Activated CD4-positive, alpha-beta T cell treated with anti-CD3 and anti-CD28 coated beads for 36 hours (primary cell): Measurements from ENCODE around the gene AMPD3. TPM values are rescaled to one million over a fixed set of nuclear protein-coding genes. Genes with fewer than 3 reads are reported as not detected.

Experiments
- ATAC-seq: fragments of 200-7000 bp; cut with Tn5 transposase; one replicate; pipeline ENCODE4 v1.10.0; 2021; ENCODE audit warnings: mild to moderate bottlenecking, moderate library complexity
- CTCF ChIA-PET: fragments of 350-600 bp; sonication (Branson Sonifier 250); formaldehyde crosslinking; loops from one replicate; lab custom pipeline; 2021; ENCODE audit warnings: antibody characterized with exemption; lab: Charles Lee
- POLR2A ChIA-PET: fragments of 350-600 bp; sonication (Branson Sonifier 250); formaldehyde crosslinking; loops from one replicate; lab custom pipeline; 2021; ENCODE audit warnings: antibody characterized with exemption, inconsistent platforms; lab: Charles Lee
- DNase-seq: peaks from one replicate; pipeline ENCODE4 v3.0.0-alpha.2; 2020
- H3K27ac Mint-ChIP-seq: one replicate; pipeline ENCODE4 v1.8.0; 2021; ENCODE audit warnings: mixed read lengths
- H3K27me3 Mint-ChIP-seq: one replicate; pipeline ENCODE4 v1.8.0; 2021; ENCODE audit warnings: mixed read lengths
- H3K36me3 Mint-ChIP-seq: one replicate; pipeline ENCODE4 v1.8.0; 2021; ENCODE audit warnings: low read depth, mixed read lengths
- H3K4me1 Mint-ChIP-seq: one replicate; pipeline ENCODE4 v1.8.0; 2021; ENCODE audit warnings: mixed read lengths
- H3K4me3 Mint-ChIP-seq: one replicate; pipeline ENCODE4 v1.8.0; 2021; ENCODE audit warnings: mild to moderate bottlenecking, moderate library complexity, mixed read lengths
- H3K9me3 Mint-ChIP-seq: one replicate; pipeline ENCODE4 v1.8.0; 2021; ENCODE audit warnings: low read depth, mixed read lengths
- intact Hi-C, 2 experiments: fragments of 100-400 bp; cut with DNase I in 1 of 2; cut with micrococcal nuclease in 1 of 2; formaldehyde crosslinking; loops; one replicate each; pipeline versions ENCODE4 v1.14.2 to v1.15.1; 2022 to 2024; cut with DNase I, micrococcal nuclease
- total RNA-seq, 2 experiments: library from RNA; stranded (reverse); gene quantifications; one replicate each; pipeline ENCODE4 v1.2.3, GENCODE V29; 2021

AMPD3 gene
- total RNA-seq, 2 experiments from 2014 or later = 26.3 to 27.1 TPM

- H3K27me3 Mint-ChIP-seq = no peaks in the 10 kb centered on the region
- peaks cover 7% of the 10 kb centered on the region for H3K4me1 Mint-ChIP-seq
- ChIA-PET POLR2A (interaction anchor here (0.7 kb wide), 1 partner anchor 22 kb away, joined by 7 read pairs; no protein-coding TSS in a partner anchor), CTCF (no interaction called here)
- H3K36me3 Mint-ChIP-seq = peaks cover 20% of the 10 kb centered on the region
- DNase-seq = no peak
- intact Hi-C loops = no loop called here
- no peak for ATAC-seq
- H3K9me3 Mint-ChIP-seq = no peaks in the 10 kb centered on the region
- H3K4me3 Mint-ChIP-seq = no peak overlapping the region
- H3K27ac Mint-ChIP-seq = no peak overlapping the region
Observed at GRCh38 chr11:10478574-10479550, 23.8 kb downstream of the AMPD3 start.

GRCh38 chr11:10480026-10480425 lies 25.0 kb downstream of the AMPD3 start:
- no peaks in the 10 kb centered on the region for H3K27me3 Mint-ChIP-seq
- ATAC-seq (no peak), DNase-seq (no peak)
- POLR2A ChIA-PET = interaction anchor here (0.7 kb wide), 1 partner anchor 24 kb away, joined by 7 read pairs; no protein-coding TSS in a partner anchor
- no peaks in the 10 kb centered on the region for H3K9me3 Mint-ChIP-seq
- H3K27ac Mint-ChIP-seq = no peak overlapping the region
- intact Hi-C loops = no loop called here
- H3K4me3 Mint-ChIP-seq = no peak overlapping the region
- H3K36me3 Mint-ChIP-seq = peaks cover 16% of the 10 kb centered on the region
- peaks cover 5% of the 10 kb centered on the region for H3K4me1 Mint-ChIP-seq
- CTCF ChIA-PET = no interaction called here

GRCh38 chr11:10480760-10481159 lies 25.7 kb downstream of the AMPD3 start:
- ChIA-PET CTCF (no interaction called here), POLR2A (no interaction called here)
- DNase-seq (no peak), ATAC-seq (no peak)
- Mint-ChIP-seq H3K36me3 (peaks cover 12% of the 10 kb centered on the region), H3K4me3 (no peak overlapping the region), H3K27ac (no peak overlapping the region), H3K27me3 (no peaks in the 10 kb centered on the region), H3K4me1 (no peaks in the 10 kb centered on the region), H3K9me3 (no peaks in the 10 kb centered on the region)
- intact Hi-C loops = no loop called here

DNA sequence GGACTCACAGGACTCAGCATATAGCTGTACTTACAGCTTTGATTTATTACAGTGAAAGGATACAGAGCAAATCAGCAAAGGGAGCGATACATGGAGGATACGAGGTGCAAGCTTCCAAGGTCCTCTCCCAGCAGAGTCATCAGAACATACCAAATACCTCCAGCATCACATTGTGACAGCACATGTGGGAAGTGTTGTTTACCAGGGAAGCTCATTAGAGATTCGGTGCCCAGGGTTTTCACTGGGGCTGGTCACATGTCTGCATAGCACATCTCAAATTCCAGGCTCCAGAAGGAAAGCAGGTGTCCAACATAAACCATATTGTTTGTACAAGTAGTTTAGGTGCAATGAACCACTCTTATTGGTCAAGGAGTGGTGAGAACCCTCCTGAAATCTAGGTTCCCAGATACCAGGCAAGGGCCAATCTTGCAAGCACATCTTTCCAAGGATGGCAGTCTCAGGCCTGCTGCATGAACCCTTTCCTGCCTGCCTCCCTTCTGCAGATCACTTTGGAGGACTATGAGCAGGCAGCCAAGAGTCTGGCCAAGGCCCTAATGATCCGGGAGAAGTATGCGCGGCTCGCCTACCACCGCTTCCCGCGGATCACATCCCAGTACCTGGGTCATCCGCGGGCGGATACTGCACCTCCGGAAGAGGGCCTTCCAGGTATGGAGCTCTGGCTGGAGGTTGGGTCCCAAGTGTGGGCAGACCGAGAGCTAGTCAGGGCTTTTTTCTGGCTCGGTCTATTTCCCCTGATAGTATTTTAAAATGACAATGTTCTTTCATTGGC lies 26.7 kb downstream of the AMPD3 start:
- H3K4me1 Mint-ChIP-seq = no peaks in the 10 kb centered on the region
- H3K4me3 Mint-ChIP-seq = no peak overlapping the region
- intact Hi-C loops = no loop called here
- no peaks in the 10 kb centered on the region for H3K9me3 Mint-ChIP-seq
- no peak overlapping the region for H3K27ac Mint-ChIP-seq
- H3K36me3 Mint-ChIP-seq = peaks cover 14% of the 10 kb centered on the region
- no peaks in the 10 kb centered on the region for H3K27me3 Mint-ChIP-seq
- POLR2A ChIA-PET = no interaction called here
- DNase-seq (no peak), ATAC-seq (no peak)
- CTCF ChIA-PET = interaction anchor here (0.6 to 1.3 kb wide), 2 partner anchors 23 to 252 kb away, joined by 3 to 4 read pairs; no protein-coding TSS in a partner anchor

DNA sequence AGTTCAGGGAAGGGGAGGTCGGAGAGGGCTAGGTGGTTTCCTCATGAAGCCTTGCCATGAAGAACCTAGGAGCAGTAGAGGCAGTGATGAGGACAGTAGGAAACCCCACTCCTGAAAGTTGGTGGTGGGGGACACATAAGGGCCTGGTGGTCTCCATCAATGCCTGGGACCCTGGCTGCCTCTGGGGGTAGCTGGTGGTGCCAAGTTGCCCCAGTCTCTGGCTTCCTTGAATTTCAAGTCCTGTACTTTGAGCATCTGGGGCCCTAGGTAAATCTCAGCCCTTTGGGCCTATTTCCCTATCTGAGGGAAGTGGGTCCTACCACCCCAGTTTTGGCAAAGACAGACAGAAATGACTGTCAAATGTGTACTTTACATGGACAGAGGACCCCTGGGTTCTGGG lies 28.1 kb downstream of the AMPD3 start:
- ChIA-PET POLR2A (no interaction called here), CTCF (interaction anchor here (0.5 kb wide), 1 partner anchor 309 kb away, joined by 3 read pairs; no protein-coding TSS in a partner anchor)
- Mint-ChIP-seq H3K36me3 (peaks cover 19% of the 10 kb centered on the region), H3K27me3 (no peaks in the 10 kb centered on the region), H3K4me3 (no peak overlapping the region), H3K27ac (no peak overlapping the region), H3K4me1 (peaks cover 3% of the 10 kb centered on the region), H3K9me3 (no peaks in the 10 kb centered on the region)
- DNase-seq (no peak), ATAC-seq (no peak)
- intact Hi-C loops = no loop called here

DNA sequence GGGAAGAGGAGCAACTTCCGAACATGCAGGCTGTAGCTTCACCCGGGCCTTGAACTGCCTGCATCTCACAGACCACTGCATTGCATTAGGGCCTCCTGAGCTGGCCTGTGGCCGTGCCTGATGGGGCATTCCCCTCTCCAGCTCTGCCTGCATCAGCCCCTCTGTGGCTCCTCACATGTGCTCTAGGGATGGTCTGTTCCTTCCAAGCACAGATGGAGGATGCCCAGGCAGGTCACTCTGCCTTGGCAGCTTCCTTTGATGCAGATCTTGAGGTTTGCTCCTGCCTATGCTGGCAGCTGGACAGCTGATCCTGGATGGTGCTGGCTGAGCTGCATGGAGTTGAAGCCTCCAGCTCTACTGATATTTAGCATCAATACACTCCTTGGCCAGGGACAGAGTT lies 28.5 kb downstream of the AMPD3 start:
- Mint-ChIP-seq H3K9me3 (no peaks in the 10 kb centered on the region), H3K27ac (no peak overlapping the region), H3K4me3 (no peak overlapping the region), H3K36me3 (peaks cover 20% of the 10 kb centered on the region), H3K27me3 (no peaks in the 10 kb centered on the region), H3K4me1 (peaks cover 8% of the 10 kb centered on the region)
- intact Hi-C loops = no loop called here
- ChIA-PET CTCF (interaction anchor here (0.5 kb wide), 1 partner anchor 308 kb away, joined by 3 read pairs; no protein-coding TSS in a partner anchor), POLR2A (no interaction called here)
- ATAC-seq (no peak), DNase-seq (no peak)

- peaks cover 20% of the 10 kb centered on the region for H3K36me3 Mint-ChIP-seq
- no peaks in the 10 kb centered on the region for H3K9me3 Mint-ChIP-seq
- POLR2A ChIA-PET = no interaction called here
Observed at GRCh38 chr11:10484461-10485180, 29.6 kb downstream of the AMPD3 start.

GRCh38 chr11:10485646-10486045 lies 30.6 kb downstream of the AMPD3 start:
- ATAC-seq = no peak
- peaks cover 24% of the 10 kb centered on the region for H3K36me3 Mint-ChIP-seq
- H3K27ac Mint-ChIP-seq = no peak overlapping the region
- no peak for DNase-seq
- peaks cover 24% of the 10 kb centered on the region for H3K4me1 Mint-ChIP-seq
- H3K4me3 Mint-ChIP-seq = no peak overlapping the region
- no peaks in the 10 kb centered on the region for H3K27me3 Mint-ChIP-seq
- ChIA-PET POLR2A (no interaction called here), CTCF (no interaction called here)
- intact Hi-C loops = no loop called here
- no peaks in the 10 kb centered on the region for H3K9me3 Mint-ChIP-seq

More at GRCh38 chr11:10484461-10485180, 29.6 kb downstream of the AMPD3 start:
- no peaks in the 10 kb centered on the region for H3K27me3 Mint-ChIP-seq
- no peak for DNase-seq
- peaks cover 16% of the 10 kb centered on the region for H3K4me1 Mint-ChIP-seq
- no peak overlapping the region for H3K4me3 Mint-ChIP-seq
- intact Hi-C loops = no loop called here
- CTCF ChIA-PET = interaction anchor here (0.8 kb wide), 1 partner anchor 8 kb away, joined by 3 read pairs; no protein-coding TSS in a partner anchor
- H3K27ac Mint-ChIP-seq = no peak overlapping the region
- ATAC-seq = no peak

GRCh38 chr11:10486161-10486840 lies 31.2 kb downstream of the AMPD3 start:
- peaks cover 22% of the 10 kb centered on the region for H3K36me3 Mint-ChIP-seq
- peaks cover 24% of the 10 kb centered on the region for H3K4me1 Mint-ChIP-seq
- H3K27me3 Mint-ChIP-seq = no peaks in the 10 kb centered on the region
- no peak overlapping the region for H3K27ac Mint-ChIP-seq
- intact Hi-C loops = no loop called here
- ChIA-PET POLR2A (no interaction called here), CTCF (interaction anchor here (0.5 kb wide), 1 partner anchor 30 kb away, joined by 3 read pairs; no protein-coding TSS in a partner anchor)
- no peak overlapping the region for H3K4me3 Mint-ChIP-seq
- H3K9me3 Mint-ChIP-seq = no peaks in the 10 kb centered on the region
- no peak for ATAC-seq
- DNase-seq = no peak

DNA sequence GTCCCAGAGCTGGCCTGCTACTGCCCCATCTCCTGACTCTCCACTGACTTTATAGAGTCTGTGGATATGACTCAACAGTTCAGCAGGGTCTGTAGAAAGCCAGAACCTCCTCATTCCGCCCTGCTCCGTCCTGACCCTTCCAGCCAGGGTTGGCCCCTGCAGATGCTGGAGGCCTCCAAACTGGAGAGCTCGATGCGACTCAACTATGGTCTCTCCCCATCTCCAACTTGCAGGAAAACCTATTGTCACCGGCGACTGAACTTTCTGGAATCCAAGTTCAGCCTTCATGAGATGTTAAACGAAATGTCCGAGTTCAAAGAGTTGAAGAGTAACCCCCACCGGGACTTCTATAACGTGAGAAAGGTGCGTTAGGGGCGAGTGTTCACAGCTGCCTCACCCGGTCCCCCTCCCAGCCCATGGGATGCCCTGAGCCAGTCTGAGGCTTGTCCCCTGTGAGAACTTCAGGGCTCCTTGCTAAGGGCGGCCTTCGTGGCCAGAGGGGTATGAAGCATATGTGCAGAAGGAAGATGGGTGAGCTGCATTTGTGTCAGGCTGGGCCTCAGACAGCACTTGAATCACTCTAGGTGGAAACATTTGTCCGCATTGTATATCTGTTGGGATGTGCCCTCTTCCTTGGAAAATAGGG lies 32.1 kb downstream of the AMPD3 start:
- Mint-ChIP-seq H3K27me3 (no peaks in the 10 kb centered on the region), H3K27ac (peak overlapping the region; percentile 17), H3K36me3 (peaks cover 23% of the 10 kb centered on the region), H3K4me3 (no peak overlapping the region), H3K9me3 (no peaks in the 10 kb centered on the region), H3K4me1 (peaks cover 24% of the 10 kb centered on the region)
- ChIA-PET CTCF (interaction anchor here (0.5 to 1.9 kb wide), 2 partner anchors 20 to 31 kb away, joined by 3 to 5 read pairs; no protein-coding TSS in a partner anchor), POLR2A (no interaction called here)
- DNase-seq = no peak
- intact Hi-C loops = no loop called here
- ATAC-seq = no peak
